GM21786 (cell line): ENCODE results near the gene RBM14.
"Not testable (repeated sequence)": the region's sequence is repeated elsewhere in the genome, so short reads cannot be mapped to it uniquely, and the experiment has no call there.

Experiments
- ATAC-seq: cut with Tn5 transposase; IDR thresholded peaks from one replicate; pipeline ENCODE4 v1.9.1; 2021; ENCODE audit not compliant: unreplicated experiment

The RBM14 gene

GRCh38 chr11:66616379-66617154, at the start of gene RBM14:
Gene RBM14, plus strand, starts transcription at chr11:66616630. Its CDS starts 91 bp downstream, at chr11:66616721.
- peak; percentile 92 for ATAC-seq

GRCh38 chr11:66567787-66568123, 48.7 kb upstream of the RBM14 start:
- no peak for ATAC-seq

GRCh38 chr11:66568124-66568916, 48.1 kb upstream of the RBM14 start, which contains the start of gene CTSF:
Gene CTSF, minus strand, starts transcription at chr11:66568606. Its CDS starts 120 bp downstream, at chr11:66568486.
- ATAC-seq = no peak

- no peak for ATAC-seq
Observed at GRCh38 chr11:66569076-66569475, 47.4 kb upstream of the RBM14 start.

GRCh38 chr11:66570079-66570849, 46.2 kb upstream of the RBM14 start:
- ATAC-seq = no peak

GRCh38 chr11:66570850-66571180, 45.6 kb upstream of the RBM14 start:
- ATAC-seq = no peak

- no peak for ATAC-seq
Observed at GRCh38 chr11:66579017-66579606, 37.3 kb upstream of the RBM14 start.

GRCh38 chr11:66580803-66581202, 35.6 kb upstream of the RBM14 start:
- ATAC-seq = no peak

GRCh38 chr11:66581261-66581660, 35.2 kb upstream of the RBM14 start:
- no peak for ATAC-seq

- ATAC-seq = not testable (repeated sequence)
Observed at GRCh38 chr11:66582565-66583147, 33.8 kb upstream of the RBM14 start.

GRCh38 chr11:66585447-66585846, 31.0 kb upstream of the RBM14 start:
- not testable (repeated sequence) for ATAC-seq

GRCh38 chr11:66586136-66586535, 30.3 kb upstream of the RBM14 start:
- no peak for ATAC-seq

GRCh38 chr11:66589315-66589714, 27.1 kb upstream of the RBM14 start:
- not testable (repeated sequence) for ATAC-seq

- ATAC-seq = no peak
Observed at GRCh38 chr11:66589996-66590675, 26.3 kb upstream of the RBM14 start.

GRCh38 chr11:66591175-66591574, 25.3 kb upstream of the RBM14 start:
- ATAC-seq = no peak

- peak; percentile 86 for ATAC-seq
Observed at GRCh38 chr11:66592457-66593302, 23.8 kb upstream of the RBM14 start, which contains the start of the genes CCDC87 and CCS. Gene CCDC87, minus strand, starts transcription at chr11:66593063. Its CDS starts 48 bp downstream, at chr11:66593015. Gene CCS, plus strand, starts transcription at chr11:66593185. Its CDS starts 77 bp downstream, at chr11:66593262.

GRCh38 chr11:66593303-66593635, 23.2 kb upstream of the RBM14 start:
- no peak for ATAC-seq

- ATAC-seq = no peak
Observed at GRCh38 chr11:66593650-66594049, 22.8 kb upstream of the RBM14 start.

- no peak for ATAC-seq
Observed at GRCh38 chr11:66595245-66595904, 21.1 kb upstream of the RBM14 start.
